NCI-H1694 (cell line): ENCODE results near the gene CCNG1.
A peak's percentile ranks its signal among the peaks of the same experiment; 100 is the strongest.
"Not testable (repeated sequence)": the region's sequence is repeated elsewhere in the genome, so short reads cannot be mapped to it uniquely, and the experiment has no call there.

Experiments used
- DNase-seq: peaks from one replicate; lab custom pipeline; 2025; lab: John Stamatoyannopoulos, UW

CCNG1 gene

DNA sequence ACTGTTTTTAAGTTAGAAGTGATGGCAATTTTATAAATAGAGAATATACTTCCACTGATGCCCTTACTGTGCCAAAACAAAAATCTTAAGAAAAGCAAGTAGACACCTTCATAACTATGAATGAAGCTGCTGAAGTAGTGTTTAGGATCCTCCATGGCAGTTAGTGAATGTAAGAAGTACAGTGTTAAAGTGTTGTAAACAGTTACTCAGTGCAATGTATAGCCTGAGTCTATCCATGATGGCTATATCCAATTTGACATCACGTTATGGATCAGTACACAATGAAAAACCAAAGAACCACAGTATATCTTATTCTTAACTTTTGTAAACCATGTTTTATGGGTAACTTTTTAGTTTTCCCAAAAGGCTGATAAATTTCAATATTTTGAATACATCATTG is 7.1 kb downstream of the CCNG1 start:
- DNase-seq, result no peak

DNA sequence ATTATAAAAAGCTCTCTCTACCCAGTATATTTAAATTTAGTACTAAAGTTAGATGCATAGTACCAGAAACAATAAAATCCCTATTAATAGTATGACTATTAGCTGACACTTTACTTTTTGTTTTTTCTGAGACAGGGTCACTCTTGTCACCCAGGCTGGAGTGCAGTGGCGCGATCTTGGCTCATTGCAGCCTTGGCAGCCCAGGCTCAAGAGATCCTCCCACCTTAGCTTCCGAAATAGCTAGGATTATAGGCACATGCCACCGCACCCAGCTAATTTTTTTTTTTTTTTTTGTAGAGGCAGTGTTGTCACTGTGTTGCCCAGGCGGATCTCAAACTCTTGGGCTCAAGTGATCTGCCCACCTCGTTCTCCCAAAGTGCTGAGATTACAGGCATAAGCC is 8.0 kb downstream of the CCNG1 start:
- DNase-seq, result no peak

DNA sequence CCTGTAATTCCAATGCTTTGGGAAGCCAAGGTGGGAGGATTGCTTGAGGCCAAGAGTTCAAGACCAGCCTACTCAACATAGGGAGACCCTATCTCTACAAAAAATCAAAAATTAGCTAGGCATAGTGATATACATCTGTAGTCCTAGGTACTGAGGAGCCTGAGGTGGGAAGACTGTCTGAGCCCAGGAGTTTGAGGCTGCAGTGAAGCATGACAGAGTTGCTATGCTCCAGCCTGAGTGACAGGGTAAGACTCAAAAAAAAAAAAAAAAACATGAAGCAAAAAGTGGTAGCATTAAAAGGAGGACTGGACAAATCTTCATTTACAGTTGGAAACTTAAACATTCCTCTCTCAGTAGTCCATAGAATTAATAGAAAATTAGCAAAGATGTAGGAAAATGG is 9.8 kb downstream of the CCNG1 start:
- DNase-seq, result no peak

DNA sequence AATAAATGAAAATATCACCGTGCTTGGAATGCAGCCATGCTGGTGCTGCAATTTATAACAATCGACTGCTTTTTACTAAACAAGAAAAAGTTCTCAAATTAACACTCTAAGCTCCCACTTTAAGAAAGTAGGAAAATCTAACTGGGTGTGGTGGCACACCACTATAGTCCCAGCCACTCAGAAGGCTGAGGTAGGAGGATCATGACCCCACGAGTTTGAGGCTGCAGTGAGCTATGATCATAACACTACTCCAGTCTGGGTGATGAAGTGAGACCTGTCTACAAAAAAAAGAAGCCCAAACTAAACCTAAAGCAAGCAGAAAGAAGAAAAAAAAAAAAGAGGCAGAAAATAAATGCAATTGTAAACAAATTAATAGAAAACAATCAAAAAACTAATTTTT is 10.5 kb downstream of the CCNG1 start:
- DNase-seq, result no peak

DNA sequence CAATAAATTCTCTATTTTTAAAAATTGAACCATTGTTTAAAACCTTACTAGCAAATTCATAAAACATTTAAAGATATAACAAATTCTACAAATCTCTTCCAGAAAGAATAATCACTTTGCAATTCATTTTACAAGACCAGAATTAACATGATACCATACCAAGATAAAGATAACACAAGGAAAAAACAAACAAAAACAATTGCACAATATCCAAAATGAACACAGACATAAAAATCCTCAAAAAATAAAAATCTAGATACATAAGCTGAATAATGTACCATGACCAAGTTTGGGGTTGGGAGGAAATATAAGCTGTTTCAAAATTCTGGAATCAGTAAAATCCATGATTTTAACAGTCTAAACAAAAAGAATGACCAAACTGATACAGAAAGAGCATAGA is 11.1 kb downstream of the CCNG1 start:
- no peak for DNase-seq

DNA sequence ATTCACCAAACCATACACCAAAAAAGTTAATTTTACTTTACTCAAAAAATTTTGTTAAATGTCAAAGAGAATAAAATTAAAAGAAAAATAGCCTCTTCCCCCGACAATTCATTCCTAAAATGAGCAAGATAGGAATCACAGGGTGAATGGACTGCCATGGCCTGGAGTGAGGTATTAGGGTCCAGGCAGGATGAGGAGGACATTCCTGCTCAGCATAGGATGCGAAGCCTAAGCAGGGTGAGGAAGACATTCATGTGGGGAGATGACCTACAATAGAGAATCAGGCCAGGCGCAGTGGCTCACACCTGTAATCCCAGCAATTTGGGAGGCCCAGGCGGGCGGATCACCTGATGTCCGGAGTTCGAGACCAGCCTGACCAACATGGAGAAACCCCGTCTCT is 14.1 kb downstream of the CCNG1 start:
- DNase-seq, result no peak

DNA sequence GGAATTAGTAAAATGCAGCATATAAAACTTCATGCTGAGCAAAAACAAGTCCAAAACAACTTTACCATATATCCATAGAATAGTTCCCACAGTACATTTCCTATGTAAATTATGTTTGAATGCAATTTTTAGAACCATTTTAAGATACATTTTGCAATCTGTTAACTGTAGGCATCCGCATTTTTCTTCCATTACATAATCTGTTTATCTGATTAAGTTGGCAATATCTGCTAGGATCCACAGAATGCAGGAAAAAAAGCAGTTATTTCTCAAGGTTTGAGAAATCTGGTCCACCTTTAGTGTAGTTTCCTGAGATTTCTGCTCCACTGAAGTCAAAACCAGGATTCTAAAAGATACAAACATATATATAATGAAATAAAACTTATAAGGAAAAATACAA is 16.3 kb downstream of the CCNG1 start:
- no peak for DNase-seq

DNA sequence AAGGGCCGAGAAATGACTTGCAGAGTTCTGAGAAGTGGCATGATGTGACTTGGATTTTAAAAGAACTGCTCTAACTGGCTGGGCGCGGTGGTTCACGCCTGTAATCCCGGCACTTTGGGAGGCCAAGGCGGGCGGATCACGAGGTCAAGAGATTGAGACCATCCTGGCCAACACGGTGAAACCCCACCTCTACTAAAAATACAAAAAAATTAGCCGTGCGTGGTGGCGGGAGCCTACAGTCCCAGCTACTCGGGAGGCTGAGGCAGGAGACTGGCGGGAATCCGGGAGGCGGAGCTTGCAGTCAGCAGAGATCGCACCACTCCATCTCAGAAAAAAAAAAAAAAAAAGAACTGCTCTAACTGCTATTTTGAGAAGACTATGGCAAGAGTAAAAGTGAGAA is 18.0 kb downstream of the CCNG1 start:
- DNase-seq, result not testable (repeated sequence)

DNA sequence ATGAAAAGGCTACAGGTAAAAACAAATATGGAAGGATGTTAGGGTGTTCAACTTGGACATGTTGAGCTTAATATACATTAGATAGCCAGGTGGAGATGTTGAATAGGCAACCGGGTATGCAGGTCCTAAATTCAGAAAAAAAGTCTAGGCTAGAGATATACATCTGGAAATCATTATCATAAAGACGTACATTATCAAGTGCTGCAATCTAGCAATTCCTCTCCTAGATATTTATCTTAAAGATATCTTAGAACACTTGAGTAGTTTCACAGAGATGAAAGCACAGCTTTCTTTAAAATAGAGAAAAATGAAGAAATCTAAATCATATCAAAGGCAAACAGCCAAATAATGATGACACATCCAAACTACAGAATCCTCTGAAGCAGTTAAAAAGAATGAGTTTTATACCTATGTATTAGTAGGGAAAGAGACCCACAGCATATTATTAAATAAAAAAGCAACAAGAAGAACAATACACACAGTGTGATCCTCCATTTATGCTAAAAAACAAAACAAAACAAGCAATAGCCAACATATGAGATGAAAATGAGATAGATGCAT is 18.7 kb downstream of the CCNG1 start:
- DNase-seq, result no peak

DNA sequence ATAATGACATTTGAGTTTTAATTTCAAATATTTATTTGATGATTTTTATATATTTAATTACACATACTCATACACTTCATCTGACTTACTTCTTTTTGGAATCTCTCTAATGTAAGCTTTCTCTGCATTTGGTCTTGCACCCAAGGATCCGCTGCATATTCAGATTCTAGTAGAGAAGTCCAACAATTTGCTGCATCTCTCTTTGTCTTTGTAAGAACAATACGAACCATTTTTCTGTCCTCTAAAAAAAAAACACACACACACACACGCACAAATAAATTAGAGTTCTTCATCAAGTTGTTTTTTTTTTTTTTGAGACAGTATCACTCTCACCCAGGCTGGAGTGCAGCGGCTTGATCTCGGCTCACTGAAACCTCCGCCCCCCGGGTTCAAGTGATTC is 19.4 kb downstream of the CCNG1 start:
- no peak for DNase-seq

DNA sequence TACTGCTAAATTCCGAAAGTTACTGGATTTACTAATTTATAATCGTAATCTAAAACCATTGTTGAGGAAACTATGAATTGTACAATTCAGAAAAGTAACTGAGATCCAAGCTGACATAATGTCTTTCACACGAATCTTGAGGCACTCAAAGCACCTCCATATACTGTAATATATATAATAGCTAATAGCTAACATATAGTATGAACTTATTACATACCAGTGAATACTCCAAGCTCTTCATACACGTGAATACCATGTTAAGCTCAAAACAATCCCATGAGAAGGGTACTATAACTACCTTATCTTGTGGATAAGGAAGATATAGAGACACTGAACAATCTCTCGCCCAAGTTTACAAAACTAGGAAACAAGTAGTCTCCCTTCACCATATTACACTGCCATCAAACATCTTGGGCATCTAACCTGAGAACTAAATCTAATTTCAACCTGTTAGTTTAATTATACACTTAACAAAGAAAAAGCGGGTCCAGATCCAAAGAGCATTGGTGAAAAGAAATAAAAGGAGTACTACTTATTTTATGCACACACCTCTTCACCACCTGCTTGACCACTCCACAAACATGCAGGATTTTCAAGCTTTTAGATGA is 21.5 kb downstream of the CCNG1 start:
- no peak for DNase-seq

DNA sequence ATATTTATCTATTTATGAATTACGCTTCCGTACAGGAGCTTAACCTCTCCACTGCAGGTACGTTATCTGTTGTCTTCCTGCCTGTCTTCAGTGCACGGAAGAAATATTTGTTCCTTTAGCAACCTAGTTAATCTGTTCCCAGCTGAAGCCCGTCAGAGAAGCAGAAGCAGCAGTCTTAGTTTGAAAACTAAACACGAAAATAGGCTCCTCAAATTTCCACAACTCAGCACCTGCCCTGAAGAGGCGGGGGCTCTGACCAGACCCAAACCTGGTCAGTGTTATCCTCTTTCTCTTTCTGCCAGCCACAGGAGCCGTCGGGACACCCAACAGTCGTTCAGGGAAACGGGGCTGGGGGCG is 22.0 kb downstream of the CCNG1 start:
- no peak for DNase-seq

DNA sequence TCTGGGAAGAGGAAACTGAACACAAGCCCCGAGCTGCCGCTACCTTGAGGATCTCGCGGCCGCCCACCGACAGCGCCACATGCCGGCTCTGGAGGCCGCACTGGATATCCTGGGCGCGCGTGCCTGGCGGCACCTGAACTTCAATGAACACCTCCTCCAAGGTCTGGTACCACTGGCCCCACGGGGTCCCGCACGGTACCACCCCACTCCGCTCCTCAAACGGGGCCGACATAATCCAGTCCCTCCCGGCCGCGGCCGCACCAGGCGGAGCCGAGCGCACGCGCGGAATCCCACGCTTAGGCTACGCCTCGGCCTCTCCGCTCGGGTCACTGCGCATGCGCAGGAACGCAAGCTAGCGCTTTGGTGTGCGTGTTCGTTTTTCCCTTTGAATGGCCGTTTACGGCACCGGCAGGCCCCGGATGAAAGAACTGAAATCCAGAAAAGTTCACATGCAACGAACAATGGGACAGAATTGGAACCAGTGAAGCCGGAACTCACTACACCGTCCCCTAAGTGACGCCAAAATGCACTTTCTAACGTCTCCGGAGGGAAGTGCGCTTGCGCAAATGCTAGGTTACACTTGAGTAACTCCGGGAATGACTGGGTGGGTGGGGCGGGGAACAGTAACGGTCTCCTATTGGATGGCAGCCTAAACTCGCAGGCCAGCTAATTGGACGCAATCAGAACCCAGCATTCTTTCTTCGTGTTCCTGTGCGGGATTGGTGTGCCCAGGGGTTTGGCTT is 22.6 kb downstream of the CCNG1 start, which contains the start of gene NUDCD2:
Gene NUDCD2 (minus strand): TSS at position 284 of the 743 bp plus-strand sequence. CDS start 52 bp downstream, at position 232.
- DNase-seq, result peak; percentile 93

DNA sequence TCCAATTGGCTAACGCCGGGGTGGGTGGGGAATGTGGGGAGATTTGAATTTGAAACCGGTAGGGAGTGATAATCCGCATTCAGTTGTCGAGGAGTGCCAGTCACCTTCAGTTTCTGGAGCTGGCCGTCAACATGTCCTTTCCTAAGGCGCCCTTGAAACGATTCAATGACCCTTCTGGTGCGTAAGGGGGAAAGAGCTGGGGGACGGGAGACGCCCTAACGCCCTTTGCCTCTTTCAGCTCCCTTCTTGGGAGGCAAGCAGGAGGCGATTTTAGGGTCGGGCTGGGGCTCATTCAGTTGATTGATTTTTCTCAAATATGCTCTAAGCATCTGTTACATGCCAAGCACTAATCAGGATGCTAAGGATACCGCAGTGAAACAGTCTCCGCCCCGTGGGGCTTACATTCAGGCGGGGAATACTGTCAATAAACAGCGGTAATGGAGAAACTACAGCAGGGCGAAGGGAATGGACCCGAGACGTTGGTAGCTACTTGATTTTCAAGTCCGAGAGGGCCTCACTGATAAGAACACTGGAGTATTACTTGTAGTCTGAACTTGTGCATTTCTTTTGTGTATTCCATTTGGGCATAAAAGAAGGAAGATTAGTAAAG is 23.3 kb downstream of the CCNG1 start, which contains the start of gene HMMR:
Gene HMMR (plus strand): TSS at position 71 of the 610 bp plus-strand sequence. CDS start 61 bp downstream, at position 132.
- peak; percentile 33 for DNase-seq

DNA sequence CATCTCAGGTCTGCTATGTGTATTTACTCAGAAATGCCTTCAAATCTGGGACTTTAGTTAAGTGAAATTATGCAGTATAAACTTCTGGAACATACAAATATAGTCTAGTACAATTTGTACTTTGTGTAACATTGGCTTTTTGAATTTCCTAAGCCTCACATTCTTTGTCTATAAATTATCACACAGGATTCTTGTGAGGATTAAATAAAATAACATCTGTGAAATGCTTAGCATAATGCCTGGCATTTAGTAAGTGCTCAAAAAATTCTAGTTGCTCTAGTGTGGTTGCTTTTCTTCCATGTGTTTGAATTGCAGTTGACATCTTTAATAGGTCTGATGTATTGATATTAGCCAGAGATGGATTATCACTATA is 25.7 kb downstream of the CCNG1 start:
- no peak for DNase-seq

DNA sequence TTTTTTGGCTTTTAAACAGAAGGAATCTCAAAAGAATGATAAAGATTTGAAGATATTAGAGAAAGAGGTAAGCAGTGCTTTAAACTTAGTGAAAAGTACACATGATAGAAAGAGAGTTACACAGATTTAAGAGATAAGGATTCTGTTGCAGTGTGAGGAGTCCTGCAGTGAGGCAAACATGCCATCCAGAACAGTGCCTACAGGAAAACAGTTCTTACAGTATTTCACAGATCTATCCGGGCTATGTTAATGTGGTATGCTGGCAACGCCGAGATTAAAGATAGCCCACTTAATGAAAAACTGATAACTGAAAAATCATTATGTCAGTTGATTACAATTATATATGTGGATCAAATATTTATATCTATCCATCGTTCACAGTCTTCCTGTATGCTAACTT is 30.3 kb downstream of the CCNG1 start:
- no peak for DNase-seq

DNA sequence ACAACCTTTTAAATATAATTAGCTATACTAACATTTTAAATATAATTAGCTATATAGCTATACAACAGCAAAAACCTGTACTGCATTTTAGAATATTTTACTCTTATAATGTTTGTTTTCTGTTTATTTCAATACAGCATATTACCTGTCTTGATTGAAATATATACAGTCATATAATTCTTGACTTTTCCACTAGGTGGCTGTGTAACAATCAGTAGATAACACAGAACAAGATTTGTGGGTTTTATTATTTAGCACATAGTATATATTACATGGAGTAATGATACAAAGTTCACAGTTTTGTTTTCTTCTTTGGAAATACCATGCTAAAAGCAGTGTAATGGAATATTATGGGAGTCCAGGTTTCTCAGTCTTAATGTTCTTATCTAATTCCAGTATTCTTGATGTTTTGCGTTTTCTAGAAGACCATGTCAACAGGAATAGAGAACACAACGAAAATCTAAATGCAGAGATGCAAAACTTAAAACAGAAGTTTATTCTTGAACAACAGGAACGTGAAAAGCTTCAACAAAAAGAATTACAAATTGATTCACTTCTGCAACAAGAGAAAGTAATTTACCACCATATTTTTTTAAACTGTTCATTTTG is 36.3 kb downstream of the CCNG1 start:
- DNase-seq, result no peak

DNA sequence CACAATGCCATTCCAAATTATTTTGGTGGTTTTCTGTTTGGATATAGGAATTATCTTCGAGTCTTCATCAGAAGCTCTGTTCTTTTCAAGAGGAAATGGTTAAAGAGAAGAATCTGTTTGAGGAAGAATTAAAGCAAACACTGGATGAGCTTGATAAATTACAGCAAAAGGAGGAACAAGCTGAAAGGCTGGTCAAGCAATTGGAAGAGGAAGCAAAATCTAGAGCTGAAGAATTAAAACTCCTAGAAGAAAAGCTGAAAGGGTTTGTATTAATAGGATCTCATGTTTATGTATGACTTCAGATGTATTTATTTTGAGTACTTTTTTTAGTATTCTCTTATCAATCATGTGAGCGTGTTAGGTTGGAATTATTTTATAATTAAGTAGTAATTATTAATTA is 38.0 kb downstream of the CCNG1 start:
- DNase-seq, result no peak

DNA sequence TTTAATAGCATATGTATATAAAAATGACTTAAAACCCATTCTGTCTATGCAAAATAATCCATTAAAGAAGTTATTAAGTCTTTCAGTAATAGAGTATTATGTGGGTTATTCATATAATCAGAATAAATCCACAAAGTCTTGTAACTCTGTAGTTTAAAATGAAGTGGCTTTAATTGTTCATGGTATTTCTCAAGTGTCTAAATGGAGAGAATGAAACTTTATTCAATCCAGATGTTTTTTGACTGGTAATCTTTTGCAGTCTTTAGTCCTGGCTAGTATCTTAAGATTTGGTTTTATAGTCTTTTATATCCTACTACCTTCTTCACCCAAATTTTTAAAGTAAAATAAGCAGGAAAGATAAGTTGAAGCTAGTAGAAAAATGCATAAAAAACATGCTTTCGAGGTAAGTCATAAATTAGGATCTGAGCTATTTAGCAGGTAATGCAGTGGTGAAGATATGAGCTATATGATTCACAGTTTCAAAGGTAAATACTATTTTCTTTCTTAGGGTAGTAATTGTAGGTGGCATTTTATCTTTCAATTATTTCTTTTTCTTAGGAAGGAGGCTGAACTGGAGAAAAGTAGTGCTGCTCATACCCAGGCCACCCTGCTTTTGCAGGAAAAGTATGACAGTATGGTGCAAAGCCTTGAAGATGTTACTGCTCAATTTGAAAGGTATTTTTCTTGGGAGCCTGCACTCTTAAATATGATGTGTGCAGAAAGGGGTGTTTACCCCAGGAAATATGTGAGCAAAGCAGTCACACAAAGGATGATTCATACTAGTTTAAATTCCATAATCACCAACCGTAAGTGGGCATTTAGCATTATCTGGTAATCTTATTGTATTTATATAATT is 41.0 kb downstream of the CCNG1 start:
- DNase-seq, result no peak

DNA sequence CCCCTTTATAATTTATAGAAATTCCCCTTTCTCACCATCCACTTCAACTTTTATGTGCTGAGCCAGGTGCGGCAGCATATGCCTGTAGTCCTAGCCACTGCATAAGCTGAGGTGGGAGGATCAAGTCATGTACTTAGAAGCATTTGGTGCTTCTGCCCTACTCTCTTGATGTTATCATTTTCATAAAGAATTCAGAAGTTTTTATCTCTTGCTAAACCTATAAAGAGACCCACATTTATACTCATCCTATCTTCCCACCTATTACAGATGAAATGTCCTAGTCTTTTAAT is 41.5 kb downstream of the CCNG1 start:
- no peak for DNase-seq

DNA sequence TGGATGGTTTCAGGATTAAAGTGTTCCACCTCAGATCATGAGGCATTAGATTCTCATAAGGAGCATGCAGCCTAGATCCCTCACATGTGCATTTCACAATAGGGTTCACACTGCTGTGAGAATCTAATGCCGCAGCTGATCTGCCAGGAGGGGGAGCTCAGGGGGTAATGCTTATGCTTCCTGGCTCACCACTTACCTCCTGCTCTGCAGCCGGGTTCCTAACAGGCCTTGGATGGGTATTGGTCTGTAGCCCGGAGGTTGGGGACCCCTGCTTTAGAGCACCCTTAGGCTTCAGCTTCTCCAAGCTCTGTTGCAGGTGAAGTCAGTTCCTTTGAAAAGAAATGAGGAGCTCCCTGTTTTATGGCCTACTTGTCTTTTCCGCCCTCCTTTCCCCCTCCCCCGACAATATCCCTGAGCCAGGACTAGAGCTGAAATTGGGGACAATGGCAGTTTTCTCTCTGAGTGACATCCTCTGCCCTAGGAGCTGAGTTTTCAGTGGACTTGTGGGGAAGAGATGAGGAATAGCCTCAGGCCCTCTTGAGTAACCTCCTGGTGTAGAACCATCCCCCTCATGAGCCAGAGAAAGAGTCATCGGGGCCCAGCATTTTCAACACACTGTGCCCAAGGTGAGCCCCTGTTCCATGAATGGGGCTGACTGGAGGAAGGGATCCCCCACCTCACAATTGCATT is 51.8 kb downstream of the CCNG1 start:
- DNase-seq, result no peak

DNA sequence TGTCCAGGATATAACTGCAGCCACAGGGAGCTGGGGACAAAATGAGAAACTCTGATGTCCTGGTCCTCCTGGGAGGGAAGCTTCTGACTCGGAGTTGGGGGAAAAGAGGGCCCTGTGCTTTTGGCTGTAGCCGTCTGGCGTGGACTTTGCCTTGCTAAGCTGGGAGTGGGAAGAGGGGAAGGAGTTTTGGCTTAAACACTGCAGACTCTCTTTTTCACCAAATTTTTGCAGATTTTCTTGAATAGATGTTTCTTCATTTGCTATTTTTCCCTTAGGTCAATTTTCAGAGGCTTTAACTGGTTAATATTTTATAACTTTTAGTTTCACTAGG is 52.3 kb downstream of the CCNG1 start:
- DNase-seq, result no peak
